SK-N-SH treated with all-trans-retinoic acid at 6 μM for 48 hours (cell line): ENCODE data around the gene GTPBP3.

Experiments used
- ATAC-seq: fragments of 200-7000 bp; cut with Tn5 transposase; 3 replicates; pipeline ENCODE4 v1.9.1; 2020; ENCODE audit warnings: mild to moderate bottlenecking, moderate library complexity
- ARNTL ChIP-seq: fragments of 450-650 bp; formaldehyde crosslinking; IDR thresholded peaks from 2 replicates; pipeline ENCODE4 v1.5.0; 2020; ENCODE audit warnings: low read depth, mild to moderate bottlenecking, moderate library complexity, borderline replicate concordance
- BACH2 ChIP-seq: fragments of 250-450 bp; sonication (Bioruptor Pico); IDR thresholded peaks from 2 replicates; pipeline ENCODE4 v1.9.0; 2021; ENCODE audit warnings: mild to moderate bottlenecking, borderline replicate concordance
- CREB5 ChIP-seq: fragments of 250-450 bp; sonication (Bioruptor Pico); IDR thresholded peaks from 2 replicates; pipeline ENCODE4 v1.5.1; 2020; ENCODE audit warnings: low read depth, mild to moderate bottlenecking, moderate library complexity
- CSDC2 ChIP-seq: fragments of 250-450 bp; sonication (Bioruptor Pico); IDR thresholded peaks from 2 replicates; pipeline ENCODE4 v1.5.0; 2020; ENCODE audit warnings: mild to moderate bottlenecking, moderate library complexity
- CSRNP3 ChIP-seq: fragments of 250-450 bp; sonication (Bioruptor Pico); IDR thresholded peaks from 2 replicates; pipeline ENCODE4 v1.5.1; 2021; ENCODE audit warnings: mild to moderate bottlenecking, moderate library complexity
- ESRRG ChIP-seq: fragments of 250-450 bp; sonication (Bioruptor Pico); IDR thresholded peaks from 2 replicates; pipeline ENCODE4 v1.6.1; 2021; ENCODE audit warnings: mild to moderate bottlenecking
- GLIS3 ChIP-seq: fragments of 250-450 bp; sonication (Bioruptor Pico); IDR thresholded peaks from 2 replicates; pipeline ENCODE4 v1.5.0; 2020; ENCODE audit warnings: mild to moderate bottlenecking, moderate library complexity
- ISL1 ChIP-seq: fragments of 250-450 bp; sonication (Bioruptor Pico); IDR thresholded peaks from 2 replicates; pipeline ENCODE4 v2.1.2; 2022; ENCODE audit warnings: mild to moderate bottlenecking, moderate library complexity
- OSR1 ChIP-seq: fragments of 250-450 bp; sonication (Bioruptor Pico); IDR thresholded peaks from 2 replicates; pipeline ENCODE4 v1.8.0; 2022; ENCODE audit warnings: moderate library complexity, mild to moderate bottlenecking, inconsistent platforms
- PATZ1 ChIP-seq: fragments of 250-450 bp; sonication (Bioruptor Pico); IDR thresholded peaks from 2 replicates; pipeline ENCODE4 v1.8.0; 2020; ENCODE audit warnings: mild to moderate bottlenecking, moderate library complexity, borderline replicate concordance
- POU6F1 ChIP-seq: fragments of 250-450 bp; sonication (Bioruptor Pico); IDR thresholded peaks from 2 replicates; pipeline ENCODE4 v1.8.0; 2021; ENCODE audit warnings: low read depth, mild to moderate bottlenecking, moderate library complexity, borderline replicate concordance
- PPARA ChIP-seq: fragments of 250-450 bp; sonication (Bioruptor Pico); IDR thresholded peaks from 2 replicates; pipeline ENCODE4 v1.5.0; 2020; ENCODE audit warnings: mild to moderate bottlenecking, borderline replicate concordance
- RARB ChIP-seq: fragments of 250-450 bp; sonication (Bioruptor Pico); IDR thresholded peaks from 2 replicates; pipeline ENCODE4 v1.8.0; 2021; ENCODE audit warnings: mild to moderate bottlenecking, moderate library complexity
- SNAI2 ChIP-seq: fragments of 250-450 bp; sonication (Bioruptor Pico); IDR thresholded peaks from 2 replicates; pipeline ENCODE4 v1.5.0; 2020; ENCODE audit warnings: mild to moderate bottlenecking, moderate library complexity
- TCF4 ChIP-seq: fragments of 250-450 bp; sonication (Bioruptor Pico); IDR thresholded peaks from 2 replicates; pipeline ENCODE4 v1.8.0; 2021; ENCODE audit warnings: mild to moderate bottlenecking, moderate library complexity, borderline replicate concordance
- TOX ChIP-seq: fragments of 250-450 bp; sonication (Bioruptor Pico); IDR thresholded peaks from 2 replicates; pipeline ENCODE4 v1.8.0; 2021; ENCODE audit warnings: mild to moderate bottlenecking, moderate library complexity, borderline replicate concordance
- TSHZ2 ChIP-seq: fragments of 250-450 bp; sonication (Bioruptor Pico); IDR thresholded peaks from 2 replicates; pipeline ENCODE4 v1.5.0; 2020; ENCODE audit warnings: mild to moderate bottlenecking, moderate library complexity
- ZC3H10 ChIP-seq: fragments of 250-450 bp; sonication (Bioruptor Pico); IDR thresholded peaks from 2 replicates; pipeline ENCODE4 v1.5.1; 2021; ENCODE audit warnings: mild to moderate bottlenecking, moderate library complexity
- ZFP3 ChIP-seq: fragments of 250-450 bp; sonication (Bioruptor Pico); IDR thresholded peaks from 2 replicates; pipeline ENCODE4 v1.5.0; 2020; ENCODE audit warnings: mild to moderate bottlenecking, moderate library complexity
- ZNF565 ChIP-seq: fragments of 450-650 bp; formaldehyde crosslinking; conservative IDR thresholded peaks from 2 replicates; pipeline ENCODE4 v1.5.0; 2020; ENCODE audit warnings: low read depth, mild to moderate bottlenecking, moderate library complexity
- ZNF70 ChIP-seq: fragments of 450-650 bp; formaldehyde crosslinking; IDR thresholded peaks from 2 replicates; pipeline ENCODE4 v1.5.0; 2020; ENCODE audit warnings: mild to moderate bottlenecking, moderate library complexity
- ZNF8 ChIP-seq: fragments of 450-650 bp; formaldehyde crosslinking; IDR thresholded peaks from 2 replicates; pipeline ENCODE4 v1.5.0; 2020; ENCODE audit warnings: mild to moderate bottlenecking, moderate library complexity

Gene GTPBP3

GRCh38 chr19:17325881-17326594 lies 11.3 kb upstream of the GTPBP3 start:
- no peak for ATAC-seq
- TF ChIP-seq ZC3H10 (CRISPR knock-in tag) (no peak), POU6F1 (CRISPR knock-in tag) (no peak), GLIS3 (CRISPR knock-in tag) (no peak), TSHZ2 (CRISPR knock-in tag) (no peak), ESRRG (CRISPR knock-in tag) (no peak), BACH2 (CRISPR knock-in tag) (no peak), RARB (CRISPR knock-in tag) (no peak), CREB5 (CRISPR knock-in tag) (no peak), CSRNP3 (CRISPR knock-in tag) (no peak), PATZ1 (CRISPR knock-in tag) (no peak), TOX (CRISPR knock-in tag) (no peak), ZFP3 (CRISPR knock-in tag) (no peak), ZNF70 (CRISPR knock-in tag) (no peak), OSR1 (CRISPR knock-in tag) (no peak), SNAI2 (CRISPR knock-in tag) (no peak), CSDC2 (no peak), ISL1 (CRISPR knock-in tag) (no peak), ARNTL (CRISPR knock-in tag) (no peak), ZNF565 (no peak)

- ATAC-seq: no peak
- TF ChIP-seq ARNTL (CRISPR knock-in tag) (no peak), RARB (CRISPR knock-in tag) (no peak), ZNF8 (CRISPR knock-in tag) (no peak), ZFP3 (CRISPR knock-in tag) (no peak), PPARA (CRISPR knock-in tag) (no peak), GLIS3 (CRISPR knock-in tag) (no peak), SNAI2 (CRISPR knock-in tag) (no peak), CSDC2 (no peak), TSHZ2 (CRISPR knock-in tag) (no peak), BACH2 (CRISPR knock-in tag) (no peak), ZC3H10 (CRISPR knock-in tag) (no peak), TCF4 (CRISPR knock-in tag) (no peak)
Observed at GRCh38 chr19:17326595-17326966, 10.8 kb upstream of the GTPBP3 start.
